Mucosa of descending colon (tissue), 3 donors: ENCODE data around the gene FEM1C. TPM values are rescaled to one million over a fixed set of nuclear protein-coding genes. Genes with fewer than 3 reads are reported as not detected.

Source experiments
- ATAC-seq: fragments of 200-7000 bp; cut with Tn5 transposase; one replicate; pipeline ENCODE4 v1.9.1; 2020; ENCODE audit warnings: mild to moderate bottlenecking, moderate library complexity
- DNase-seq, 3 donors: peaks; one replicate each; pipeline ENCODE4 v3.0.0-alpha.2; 2020
- H3K36me3 ChIP-seq: fragments of 200-600 bp; one replicate; pipeline ENCODE4 v1.8.0; 2021; ENCODE audit warnings: low read depth, mild to moderate bottlenecking
- H3K4me1 ChIP-seq: fragments of 200-600 bp; one replicate; pipeline ENCODE4 v1.8.0; 2021; ENCODE audit warnings: low read depth, mild to moderate bottlenecking
- H3K4me3 ChIP-seq: fragments of 200-600 bp; one replicate; pipeline ENCODE4 v1.8.0; 2021; ENCODE audit warnings: mild to moderate bottlenecking
- H3K9me3 ChIP-seq: fragments of 200-600 bp; one replicate; pipeline ENCODE4 v1.8.0; 2021; ENCODE audit warnings: mild to moderate bottlenecking
- CTCF ChIP-seq: fragments of 200-600 bp; IDR thresholded peaks from one replicate; pipeline ENCODE4 v1.8.0; 2022; ENCODE audit warnings: antibody characterized with exemption, mild to moderate bottlenecking
- intact Hi-C, 2 donors: fragments of 100-400 bp; cut with DNase I in 1 of 2; cut with micrococcal nuclease in 1 of 2; formaldehyde crosslinking; loops; one replicate each; pipeline versions ENCODE4 v1.11.0 to v1.11.1; 2022; cut with DNase I, micrococcal nuclease
- total RNA-seq, 3 donors: library from RNA; stranded (reverse); fragmentation: NEBNext Ultra II Directional in 2 of 3; extraction: Animal tissue kit (Norgen Biotek cat#: 25700) in 2 of 3; gene quantifications; one replicate each; pipeline versions ENCODE4 v1.2.1 to v1.2.4, GENCODE V29; 2021 to 2023
- donor health status: DM: no; HTN: no; CAD: no; lungs with moderate emphysema.
- donor health status: DM: no; HTN: no; CAD: no.
- donor health status: DM: no; HTN: yes; CAD: no.

Gene FEM1C
- total RNA-seq, 3 donors from 2014 or later, result 31.1 to 37.7 (median 33.5) TPM

DNA sequence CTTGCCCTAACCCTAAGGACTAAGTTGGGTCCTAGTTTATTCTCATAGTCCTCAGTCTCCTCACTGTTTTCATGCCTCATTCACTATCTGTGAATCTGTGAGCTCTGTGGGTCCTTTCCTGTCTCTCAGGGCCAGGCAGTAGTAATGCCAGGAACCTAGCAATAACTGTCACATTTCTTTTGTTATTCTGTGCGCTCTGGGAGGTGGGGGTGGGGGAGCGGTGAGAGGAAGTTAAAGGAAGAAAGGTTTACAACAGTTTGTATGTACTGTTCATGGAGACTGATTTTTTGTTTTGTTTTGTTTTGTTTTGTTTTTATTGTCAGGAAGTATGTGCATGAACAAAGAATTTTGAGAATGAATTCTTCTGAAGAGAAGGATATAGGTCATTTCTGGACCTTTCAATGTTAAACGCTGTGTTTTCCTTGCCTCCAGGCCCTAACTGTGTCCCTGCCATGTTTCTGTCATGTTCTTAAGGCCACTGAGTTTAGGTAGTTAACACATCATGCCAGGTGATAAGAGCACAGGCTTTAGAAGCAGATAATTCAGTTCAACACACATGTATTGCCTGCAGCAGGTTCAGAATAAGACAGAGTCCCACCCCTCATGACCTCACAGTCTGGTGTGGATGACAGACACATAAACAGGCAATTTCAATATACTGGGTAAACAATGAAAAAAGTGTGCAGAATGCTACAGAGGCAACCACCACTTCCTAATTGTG lies 13.3 kb upstream of the FEM1C start:
- peaks cover 4% of the 10 kb centered on the region for H3K4me1 ChIP-seq
- ATAC-seq, result peak; percentile 77
- no peak overlapping the region for H3K4me3 ChIP-seq
- DNase-seq, result peak in 1 of 3 donors; percentile 65
- TF ChIP-seq CTCF, result no peak
- no peaks in the 10 kb centered on the region for H3K36me3 ChIP-seq
- intact Hi-C loops, result no loop called here
- no peaks in the 10 kb centered on the region for H3K9me3 ChIP-seq

DNA sequence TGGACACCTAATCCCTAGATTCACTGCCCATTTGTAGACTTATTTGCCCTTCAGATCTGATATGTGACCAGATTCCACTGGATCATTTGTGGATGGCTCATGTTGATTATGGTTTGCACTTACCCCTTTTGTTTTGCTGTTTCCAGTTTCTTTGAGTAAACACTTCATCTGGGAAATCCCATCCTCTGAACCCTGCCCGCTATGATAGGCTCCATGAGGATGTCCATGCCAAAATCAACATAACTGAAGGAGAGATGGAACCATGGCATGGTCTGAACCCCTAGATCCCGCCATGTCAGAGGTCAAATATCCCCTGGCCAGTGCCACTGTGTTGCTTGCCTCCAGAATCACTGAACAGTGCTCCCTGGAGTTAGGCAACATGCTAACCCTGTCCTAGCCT lies 11.7 kb upstream of the FEM1C start:
- DNase-seq (no peak), ATAC-seq (no peak)
- no peaks in the 10 kb centered on the region for H3K36me3 ChIP-seq
- intact Hi-C loops, result no loop called here
- TF ChIP-seq CTCF, result no peak
- no peaks in the 10 kb centered on the region for H3K9me3 ChIP-seq
- peaks cover 4% of the 10 kb centered on the region for H3K4me1 ChIP-seq
- H3K4me3 ChIP-seq, result no peak overlapping the region

DNA sequence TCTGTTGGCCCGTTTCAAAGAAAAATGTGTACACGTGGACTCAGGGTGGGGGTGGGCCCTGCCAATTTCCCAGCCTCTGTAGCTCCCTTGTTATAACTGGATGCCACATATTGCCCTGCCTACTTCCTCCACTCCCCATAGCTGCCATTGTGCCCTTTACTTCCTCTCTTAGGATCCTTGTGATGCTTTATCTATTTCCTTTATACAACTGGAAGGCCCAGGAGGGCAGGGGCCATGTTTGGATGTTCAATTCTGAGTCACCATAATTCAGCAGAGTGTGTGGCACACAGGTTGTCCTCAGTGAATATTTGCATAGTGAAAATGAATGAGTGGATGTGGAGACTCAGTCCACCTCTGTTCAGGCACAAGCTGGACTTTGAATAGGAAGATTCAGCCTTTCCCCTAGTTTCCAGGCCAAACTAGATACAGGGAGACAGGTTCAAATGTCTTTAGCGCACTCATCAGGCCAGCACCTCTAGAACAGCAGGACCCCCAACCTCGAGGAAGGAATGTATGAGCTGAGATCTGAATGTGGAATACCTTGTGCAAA lies 10.6 kb upstream of the FEM1C start:
- H3K9me3 ChIP-seq, result no peaks in the 10 kb centered on the region
- ATAC-seq, result peak; percentile 77
- intact Hi-C loops, result no loop called here
- peaks cover 4% of the 10 kb centered on the region for H3K4me1 ChIP-seq
- no peak overlapping the region for H3K4me3 ChIP-seq
- no peak for TF ChIP-seq CTCF
- no peaks in the 10 kb centered on the region for H3K36me3 ChIP-seq
- no peak for DNase-seq

GRCh38 chr5:115553082-115553481 lies 8.5 kb upstream of the FEM1C start:
- Histone ChIP-seq H3K9me3 (no peaks in the 10 kb centered on the region), H3K4me3 (no peak overlapping the region), H3K4me1 (peaks cover 2% of the 10 kb centered on the region), H3K36me3 (no peaks in the 10 kb centered on the region)
- DNase-seq (no peak), ATAC-seq (no peak)
- intact Hi-C loops, result no loop called here
- TF ChIP-seq CTCF, result no peak

DNA sequence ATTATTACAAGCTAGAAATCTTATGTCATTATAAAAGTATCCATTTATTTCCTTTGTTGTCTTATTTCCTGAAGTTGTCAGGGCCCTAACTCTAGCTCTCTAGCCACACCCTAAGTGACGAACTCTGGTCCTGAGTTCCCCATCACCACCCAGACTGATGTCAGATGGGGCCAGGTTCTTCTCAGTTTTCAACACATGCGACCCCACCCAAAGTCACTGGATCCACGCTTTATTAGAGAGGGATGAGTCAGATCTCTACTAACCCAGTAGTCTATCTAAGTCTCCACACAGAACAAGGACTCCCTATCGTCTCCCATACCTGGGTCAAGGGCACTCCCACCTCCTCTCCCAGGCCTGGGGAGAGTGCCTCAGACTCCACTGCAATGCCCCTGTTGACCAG lies 6.8 kb upstream of the FEM1C start:
- peak in 1 of 3 donors; percentile 41 for DNase-seq

More for the DNA sequence above, 6.8 kb upstream of the FEM1C start:
- no peaks in the 10 kb centered on the region for H3K4me1 ChIP-seq
- H3K36me3 ChIP-seq, result no peaks in the 10 kb centered on the region
- H3K9me3 ChIP-seq, result peaks cover under 1% of the 10 kb centered on the region
- TF ChIP-seq CTCF, result no peak
- intact Hi-C loops, result no loop called here
- no peak overlapping the region for H3K4me3 ChIP-seq
- ATAC-seq, result peak; percentile 89
